ENCODE results near the gene GLRA2. TPM values are rescaled to one million over a fixed set of nuclear protein-coding genes. Genes with fewer than 3 reads are reported as not detected.

Gene GLRA2
- total and polyA plus RNA-seq, 2 of the 13 experiments (the other 11 are each of a cell fraction or from before 2014, with no cell fraction given): not detected

GRCh38 chrX:14581081-14581480 lies 51.7 kb downstream of the GLRA2 start:
- Histone ChIP-seq H3K9me3 (ENCODE audit: low read length) (no peaks in the 10 kb centered on the region), H4K20me1 (ENCODE audit: insufficient read depth, low read length) (no peaks in the 10 kb centered on the region), H3K4me3 (replicated peaks in 1 of 3; ENCODE audit: insufficient read depth in 1 of 3, low read depth in 2 of 3, low read length in 3 of 3) (no peak overlapping the region), H3K36me3 (replicated peaks in 1 of 2; ENCODE audit: control insufficient read depth in 1 of 2, insufficient read depth in 2 of 2, low read length in 2 of 2) (no peaks in the 10 kb centered on the region), H3K79me2 (ENCODE audit: insufficient read depth, low read length) (no peaks in the 10 kb centered on the region), H3K27ac (ENCODE audit: extremely low read length, insufficient read depth, low read length) (no peak overlapping the region), H3K9ac (ENCODE audit: insufficient read depth, low read depth, low read length) (no peak overlapping the region), H2AFZ (ENCODE audit: low read length) (no peak overlapping the region), H3K4me1 (ENCODE audit: insufficient read depth, low read length) (no peaks in the 10 kb centered on the region), H3K27me3 (ENCODE audit: control insufficient read depth in 1 of 2, insufficient read depth in 2 of 2, low read length in 2 of 2) (no peaks in the 10 kb centered on the region), H3K4me2 (ENCODE audit: low read depth, low read length) (no peak overlapping the region)
- no peak for TF ChIP-seq MBNL3 (CRISPR knock-in tag; conservative IDR thresholded peaks at IDR 0.05)
- no peak for TF ChIP-seq NR2F1 (CRISPR knock-in tag; IDR thresholded peaks at IDR 0.05)
- TF ChIP-seq ZNF280D (CRISPR knock-in tag; IDR thresholded peaks at IDR 0.05): no peak
- no peak for TF ChIP-seq MIER3 (CRISPR knock-in tag; IDR thresholded peaks at IDR 0.05; ENCODE audit: borderline replicate concordance)
- TF ChIP-seq ZNF75D (CRISPR knock-in tag; IDR thresholded peaks at IDR 0.05; ENCODE audit: borderline replicate concordance): no peak
- TF ChIP-seq MTF2 (CRISPR knock-in tag; IDR thresholded peaks at IDR 0.05; ENCODE audit: borderline replicate concordance): no peak
- TF ChIP-seq ZNF501 (CRISPR knock-in tag; IDR thresholded peaks at IDR 0.05): no peak
- no peak for TF ChIP-seq ZNF775 (CRISPR knock-in tag; IDR thresholded peaks at IDR 0.05; ENCODE audit: borderline replicate concordance)
- TF ChIP-seq KLF15 (CRISPR knock-in tag; IDR thresholded peaks at IDR 0.05; ENCODE audit: borderline replicate concordance): no peak
- TF ChIP-seq NFYB (CRISPR knock-in tag; IDR thresholded peaks at IDR 0.05): no peak
- no peak for TF ChIP-seq THAP9 (CRISPR knock-in tag; IDR thresholded peaks at IDR 0.05; ENCODE audit: borderline replicate concordance)
- no peak for TF ChIP-seq THRA (CRISPR knock-in tag; IDR thresholded peaks at IDR 0.05; ENCODE audit: borderline replicate concordance)
- TF ChIP-seq ZNF577 (CRISPR knock-in tag; IDR thresholded peaks at IDR 0.05; ENCODE audit: borderline replicate concordance, low read depth): no peak
- WGBS (ENCODE audit: low lambda C conversion rate): 62% methylated on average over 4 of the region's 8 CpGs
- intact Hi-C loops (cut with micrococcal nuclease; ENCODE audit: unreplicated experiment): no loop called here
- ChIA-PET POLR2A (no interaction called here), CTCF (ENCODE audit: low intra/inter-chr PET ratio, low total read pairs) (no interaction called here)
- DNase-seq (ENCODE audit: low spot score) (no peak), FAIRE-seq (no peak), ATAC-seq (no peak)
- BruUV-seq (replicated peaks): no TSS peak
- in situ Hi-C loops (cut with HindIII; ENCODE audit: extremely low pct_ligation_motif_present, low pct_unique_long_range_greater_than_20kb): no loop called here
